HG02642 (cell line): Measurements from ENCODE around the gene NANOS2.

Experiments
- ATAC-seq: cut with Tn5 transposase; IDR thresholded peaks from one replicate; pipeline ENCODE4 v1.9.1; 2021; ENCODE audit warnings: mild to moderate bottlenecking; ENCODE audit not compliant: unreplicated experiment, poor library complexity

The NANOS2 gene

DNA sequence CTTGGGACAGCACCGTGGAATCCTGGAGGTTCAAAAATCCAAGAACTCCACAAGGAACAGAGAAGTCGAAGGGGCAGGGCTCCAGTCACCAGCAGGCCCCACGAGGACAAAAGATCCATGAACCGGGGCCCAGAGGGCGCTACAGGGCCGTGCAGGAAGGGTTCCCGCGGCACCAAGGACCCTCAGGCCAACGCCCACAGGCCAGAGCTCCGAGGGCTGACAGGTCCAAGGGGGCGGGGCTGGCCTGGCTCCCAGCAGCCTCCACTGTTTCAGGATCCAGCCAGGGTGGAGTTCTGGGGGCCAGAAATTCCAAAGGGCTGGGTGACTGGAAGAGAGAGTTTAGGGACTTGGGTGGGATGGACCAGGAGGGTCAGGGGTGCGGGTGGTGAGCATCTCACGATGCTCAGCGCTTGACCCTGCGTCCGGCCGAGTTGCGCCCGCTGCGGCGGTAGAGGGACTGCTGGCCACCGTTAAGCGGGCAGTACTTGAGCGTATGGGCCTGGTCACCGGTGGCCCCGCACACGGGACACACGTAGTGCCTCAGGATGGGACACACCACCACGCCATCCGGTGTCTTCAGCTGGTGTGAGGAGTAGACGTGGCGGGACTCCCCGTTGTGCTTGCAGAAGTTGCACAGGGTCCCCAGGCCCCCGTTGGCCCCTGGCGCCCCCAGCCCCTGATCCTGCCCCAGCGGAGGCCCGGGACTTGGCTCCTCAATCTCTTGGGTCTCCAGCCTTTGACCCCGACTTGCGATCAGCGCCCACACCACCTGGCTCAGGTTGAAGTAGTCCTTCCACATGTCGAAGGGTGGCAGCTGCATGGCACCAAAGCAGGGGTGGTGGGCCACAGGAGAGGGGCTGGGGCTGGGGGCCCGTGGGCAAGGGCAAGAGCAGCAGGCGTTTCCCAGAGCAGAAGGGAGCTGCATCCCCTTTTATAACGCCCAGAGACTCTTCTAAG lies at the start of gene NANOS2:
Gene NANOS2, minus strand, starts transcription at position 905 of the 957 bp plus-strand sequence. Its CDS starts 85 bp downstream, at position 820.
- no peak for ATAC-seq

GRCh38 chr19:45962021-45962420 lies 47.4 kb upstream of the NANOS2 start:
- ATAC-seq = no peak

DNA sequence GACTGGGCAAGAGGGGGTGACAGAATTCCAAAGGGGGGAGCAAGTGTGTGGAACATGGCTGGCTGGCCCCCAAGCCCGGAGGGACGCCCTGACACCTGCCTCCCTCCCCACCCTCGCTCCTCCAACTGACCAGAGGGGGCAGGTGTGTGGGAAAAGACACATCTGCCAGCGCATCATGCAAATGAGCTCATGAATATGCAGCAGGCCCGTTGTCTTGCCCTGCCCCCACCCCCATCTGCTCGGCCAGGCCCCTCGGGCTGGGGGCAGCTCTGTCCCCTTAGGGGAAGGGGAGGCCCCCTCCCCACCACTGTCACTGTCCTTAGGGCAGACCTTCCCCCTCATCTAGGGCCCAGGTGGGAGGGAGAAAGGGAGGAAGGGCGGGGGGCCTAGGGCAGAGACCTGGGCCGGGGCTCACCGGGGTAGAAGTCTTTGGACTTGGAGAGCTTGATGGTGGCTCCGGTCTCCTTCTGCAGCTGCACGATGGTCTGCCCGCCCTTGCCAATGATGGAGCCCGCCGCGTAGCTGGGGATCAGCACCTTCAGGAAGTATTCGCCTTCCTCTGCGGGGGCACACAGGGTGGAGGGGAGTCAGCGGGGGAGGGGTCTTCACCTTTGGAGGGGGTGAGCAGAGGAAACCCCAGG lies 46.1 kb upstream of the NANOS2 start:
- ATAC-seq = no peak

DNA sequence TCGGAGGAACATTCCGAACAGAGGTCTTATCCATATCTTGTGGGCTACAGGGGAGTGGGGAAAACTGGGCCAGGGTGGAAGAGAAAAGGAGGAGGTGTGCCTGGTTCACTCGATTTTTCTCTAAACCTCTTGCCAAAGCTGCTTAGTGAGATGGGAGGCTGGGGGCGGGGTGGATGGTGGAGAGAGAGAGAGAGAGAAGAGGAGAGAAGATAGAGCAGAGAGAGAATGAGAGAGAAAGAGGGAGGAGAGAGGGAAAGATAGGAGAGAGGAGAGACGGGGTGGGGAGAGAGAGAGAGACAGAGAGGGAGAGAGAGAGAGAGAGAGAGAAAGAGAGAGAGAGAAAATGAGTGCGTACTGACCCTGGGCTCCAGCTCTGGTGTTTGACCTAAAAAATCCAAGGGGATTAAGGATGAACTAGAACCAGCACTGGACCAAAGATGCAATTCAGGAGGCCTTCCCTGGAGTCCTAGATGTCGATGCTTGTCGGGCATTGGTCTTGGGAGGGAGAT lies 45.0 kb upstream of the NANOS2 start:
- no peak for ATAC-seq

DNA sequence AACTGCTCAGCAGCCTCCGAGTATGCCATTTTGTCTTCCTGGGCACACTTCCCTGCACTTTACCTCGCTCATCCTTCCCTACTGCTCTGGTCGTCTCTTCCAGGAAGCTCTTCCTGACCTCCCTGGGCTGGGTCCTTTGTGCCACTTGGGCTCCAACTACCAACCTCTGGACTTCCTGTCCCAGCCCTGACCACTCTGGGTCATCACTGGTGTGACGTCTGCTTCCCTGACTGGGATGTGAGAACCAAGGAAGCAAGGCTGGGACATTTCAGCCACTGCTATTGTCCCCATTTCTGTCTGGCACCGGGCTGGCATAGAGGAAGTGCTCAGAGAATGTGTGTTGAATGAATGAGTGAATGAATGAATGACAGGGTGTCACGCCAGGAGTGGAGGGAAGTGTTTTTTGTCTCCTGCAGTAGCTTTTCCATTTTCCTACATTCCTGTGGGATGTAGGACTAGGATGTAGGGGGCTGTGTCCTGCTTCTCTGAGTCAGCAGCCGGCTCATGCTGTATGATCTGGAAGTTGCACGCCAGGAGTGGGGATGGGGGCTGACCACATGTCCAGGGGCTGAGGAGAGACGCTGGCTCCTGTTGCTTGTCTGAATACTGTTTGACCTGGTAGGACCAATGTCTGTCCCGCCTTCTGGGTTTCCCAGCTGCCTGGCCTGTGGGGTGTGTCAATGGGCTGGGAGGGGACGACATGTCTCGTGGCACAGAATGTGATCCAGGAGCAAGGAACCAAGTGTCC lies 44.4 kb upstream of the NANOS2 start:
- no peak for ATAC-seq

DNA sequence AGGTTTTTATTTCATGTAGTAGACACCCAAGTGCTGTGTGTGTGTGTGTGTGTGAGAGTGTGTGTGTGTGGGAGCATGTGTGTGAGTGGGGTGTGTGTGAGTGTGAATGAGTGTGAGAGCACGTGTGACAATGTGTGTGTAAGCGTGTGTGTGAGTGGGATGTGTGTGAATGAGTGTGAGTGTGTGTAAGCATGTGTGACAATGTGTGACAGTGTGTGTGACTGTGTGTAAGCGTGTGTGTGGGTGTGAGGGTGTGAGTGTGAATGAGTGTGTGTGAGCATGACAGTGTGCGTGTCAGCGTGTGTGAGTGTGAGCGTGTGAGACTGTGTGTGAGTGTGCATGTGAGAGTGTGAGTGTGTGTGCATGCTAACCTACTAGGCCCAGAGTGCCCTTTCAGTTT lies 43.7 kb upstream of the NANOS2 start:
- no peak for ATAC-seq

GRCh38 chr19:45955905-45956608 lies 41.5 kb upstream of the NANOS2 start:
- ATAC-seq = no peak

GRCh38 chr19:45954156-45954555 lies 39.6 kb upstream of the NANOS2 start:
- no peak for ATAC-seq

- ATAC-seq = no peak
Measured at GRCh38 chr19:45953676-45954075, 39.1 kb upstream of the NANOS2 start.

DNA sequence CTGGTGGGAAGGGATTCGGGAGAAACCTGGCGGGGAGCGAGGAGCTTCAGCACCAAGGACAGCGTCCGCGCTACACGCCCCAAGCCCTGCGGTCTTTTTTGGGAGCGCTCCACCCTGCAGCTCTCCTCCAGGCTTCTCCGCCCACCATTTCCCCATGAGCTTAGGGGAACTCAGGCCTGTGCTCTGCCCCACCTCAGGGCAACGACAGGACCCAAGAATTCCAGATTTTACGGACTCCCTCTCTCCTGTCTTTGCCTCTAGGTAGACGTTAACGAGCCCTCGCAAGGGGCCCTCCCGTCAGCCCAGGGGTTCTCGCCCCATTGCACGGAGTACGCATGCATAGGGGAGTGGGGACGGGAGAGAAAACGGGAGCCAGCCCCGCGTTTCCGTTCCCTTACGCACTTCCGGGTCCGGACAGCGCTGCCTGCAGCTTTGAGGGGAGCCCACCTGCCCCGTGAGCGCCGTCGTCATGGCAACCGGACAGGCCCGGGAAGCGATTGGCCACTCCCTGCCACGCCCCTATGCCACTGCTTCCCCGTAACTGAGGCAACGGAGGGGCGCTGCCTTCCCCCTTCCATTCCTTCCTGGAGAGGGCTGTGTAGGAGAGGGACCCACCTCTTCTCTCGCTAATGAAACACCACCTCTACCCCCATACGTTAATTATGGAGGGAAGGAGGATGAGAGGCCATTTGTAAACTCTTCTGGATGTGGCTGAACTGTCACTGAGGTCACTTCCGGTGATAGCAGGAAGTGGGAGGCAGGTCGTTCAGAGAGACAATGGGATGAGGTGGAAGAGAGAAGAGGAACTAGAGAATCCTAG lies 38.3 kb upstream of the NANOS2 start:
- ATAC-seq = no peak

DNA sequence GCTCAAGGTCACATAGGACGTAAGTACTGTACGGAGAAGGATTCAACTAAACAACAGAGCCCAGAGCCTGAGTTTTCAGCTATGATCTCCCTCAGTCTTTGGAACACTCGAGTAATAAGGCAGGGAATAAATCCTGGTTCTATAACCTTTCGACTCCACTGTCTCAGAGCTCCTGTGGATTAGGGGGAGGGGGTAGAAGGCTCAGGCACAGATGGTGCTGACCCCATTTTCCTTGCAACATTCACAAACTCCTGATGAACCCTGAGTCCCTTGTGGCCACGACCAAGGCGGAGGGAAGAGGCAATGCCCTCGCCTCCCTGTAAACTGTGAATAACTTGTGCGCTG lies 37.7 kb upstream of the NANOS2 start:
- ATAC-seq = no peak

GRCh38 chr19:45947926-45948325 lies 33.3 kb upstream of the NANOS2 start:
- ATAC-seq = no peak

GRCh38 chr19:45940515-45940805 lies 25.9 kb upstream of the NANOS2 start:
- no peak for ATAC-seq

- no peak for ATAC-seq
Measured at GRCh38 chr19:45939792-45940514, 25.4 kb upstream of the NANOS2 start.

DNA sequence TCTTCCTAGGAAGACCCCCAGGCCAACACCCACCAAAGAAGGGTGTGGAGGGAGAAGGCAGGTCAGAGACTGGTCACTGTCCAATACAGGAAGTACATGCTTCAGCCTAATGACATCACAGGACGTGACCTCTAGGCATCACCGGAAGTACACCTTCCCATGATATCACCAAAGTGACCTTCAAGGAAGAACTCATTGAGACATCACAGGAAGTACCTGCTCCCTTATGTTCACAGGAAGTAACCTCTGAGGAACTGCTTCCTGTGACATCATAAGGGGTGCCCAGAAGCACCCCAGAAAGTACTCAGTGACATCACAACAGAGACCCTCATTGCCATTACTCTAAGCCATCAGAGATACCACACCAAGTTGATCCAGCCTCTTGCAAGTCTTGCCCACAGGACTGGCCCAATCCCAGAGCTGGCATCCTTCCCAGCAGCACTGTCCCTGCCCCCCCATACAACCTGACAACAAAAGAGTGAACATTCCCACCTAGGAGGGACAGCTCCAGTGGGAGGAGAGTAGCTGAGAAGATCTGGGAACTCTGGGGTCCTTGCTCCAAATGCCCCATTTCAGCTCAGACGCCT lies 24.2 kb upstream of the NANOS2 start:
- no peak for ATAC-seq

GRCh38 chr19:45935267-45935666 lies 20.7 kb upstream of the NANOS2 start:
- no peak for ATAC-seq

DNA sequence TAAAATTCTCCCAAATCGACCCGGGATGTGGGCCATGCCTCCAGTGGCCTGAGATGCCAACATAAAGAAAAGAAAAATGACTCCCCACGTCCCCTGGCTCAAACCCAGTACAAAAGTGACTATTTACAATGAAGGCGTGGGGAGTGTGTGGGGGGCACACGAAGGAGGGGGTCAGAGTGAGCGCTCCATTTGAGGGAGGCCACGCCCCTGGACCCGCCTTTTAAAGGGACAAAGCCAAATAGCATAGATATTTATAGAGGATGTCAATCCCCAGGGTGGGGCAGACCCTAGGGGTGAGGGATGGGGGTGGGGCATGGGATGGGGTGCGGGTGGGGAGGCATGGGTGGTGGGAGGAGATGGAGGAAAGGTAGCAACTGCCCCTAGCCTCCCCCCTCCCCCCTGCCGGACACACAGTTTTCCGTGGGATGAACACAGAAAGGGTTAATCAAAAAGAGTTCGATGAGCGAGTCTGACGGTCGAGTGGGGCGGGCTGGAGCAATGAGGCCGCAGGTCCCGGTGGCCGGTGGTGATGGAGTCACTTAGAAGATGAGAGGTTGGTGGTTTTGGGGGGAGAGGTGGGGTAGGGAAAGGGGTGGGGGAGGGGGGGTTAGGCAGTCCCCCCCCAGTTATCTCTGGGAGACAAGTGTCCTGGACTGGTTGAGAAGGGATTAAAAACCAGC lies 20.1 kb upstream of the NANOS2 start:
- no peak for ATAC-seq

GRCh38 chr19:45933759-45934158 lies 19.2 kb upstream of the NANOS2 start:
- no peak for ATAC-seq
